Stimulated activated CD4-positive, alpha-beta T cell treated with anti-CD3 and anti-CD28 coated beads, Interleukin-2, amount 100 ng/mL, for 4 hours (primary cell): ENCODE data around the gene NHLRC4.
A peak's percentile ranks its signal among the peaks of the same experiment; 100 is the strongest.
"Not testable (repeated sequence)": the region's sequence is repeated elsewhere in the genome, so short reads cannot be mapped to it uniquely, and the experiment has no call there.

Experiments used
- DNase-seq: peaks from one replicate; pipeline ENCODE4 v3.0.0-alpha.2; 2020; ENCODE audit warnings: low read depth

Gene NHLRC4

GRCh38 chr16:597655-598054 lies 30.9 kb downstream of the NHLRC4 start:
- not testable (repeated sequence) for DNase-seq

GRCh38 chr16:598823-599739 lies 32.3 kb downstream of the NHLRC4 start:
- no peak for DNase-seq

- no peak for DNase-seq
Measured at GRCh38 chr16:600781-601180, 34.0 kb downstream of the NHLRC4 start.

GRCh38 chr16:603933-604332 lies 37.1 kb downstream of the NHLRC4 start:
- DNase-seq: no peak

GRCh38 chr16:606656-607307 lies 40.0 kb downstream of the NHLRC4 start:
- no peak for DNase-seq

GRCh38 chr16:608019-608418 lies 41.2 kb downstream of the NHLRC4 start:
- no peak for DNase-seq

GRCh38 chr16:609316-609715 lies 42.5 kb downstream of the NHLRC4 start:
- no peak for DNase-seq

GRCh38 chr16:609984-610383 lies 43.2 kb downstream of the NHLRC4 start:
- DNase-seq: no peak

GRCh38 chr16:610513-611381 lies 43.9 kb downstream of the NHLRC4 start:
- peak; percentile 32 for DNase-seq

- DNase-seq: no peak
Measured at GRCh38 chr16:615122-615521, 48.3 kb downstream of the NHLRC4 start.

GRCh38 chr16:616733-617586 lies 50.2 kb downstream of the NHLRC4 start:
- DNase-seq: no peak

- no peak for DNase-seq
Measured at GRCh38 chr16:617855-618254, 51.0 kb downstream of the NHLRC4 start.
